GM12801 (cell line): Measurements from ENCODE around the gene DTNB.

Source experiments
- TF ChIP-seq, protein P1 (sequence below): IDR thresholded peaks from one replicate; pipeline ENCODE4 v1.5.1; 2011; ENCODE audit warnings: control low read depth; ENCODE audit not compliant: insufficient read length; ENCODE audit errors: extremely low read depth

DTNB gene

DNA sequence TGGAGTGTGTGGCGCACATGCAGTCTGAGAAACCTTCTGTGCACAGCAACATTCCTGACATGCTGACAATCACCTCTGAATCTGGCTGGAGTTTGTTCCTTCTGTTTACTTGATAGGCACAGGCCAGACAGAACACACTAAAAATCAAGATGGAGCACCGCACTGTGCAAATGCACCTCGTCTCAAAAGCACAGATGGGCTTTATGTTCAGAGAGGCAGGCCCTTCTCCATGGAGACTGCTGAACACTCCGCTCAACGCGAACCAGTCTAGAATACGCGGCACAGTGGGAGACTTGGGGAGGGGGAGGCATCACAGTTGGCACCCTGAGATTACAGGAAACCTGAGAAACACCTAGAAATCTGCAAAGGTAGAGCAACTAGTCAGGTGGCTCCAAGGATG, 273.2 kb downstream of the DTNB start:
- TF ChIP-seq, protein P1, sequence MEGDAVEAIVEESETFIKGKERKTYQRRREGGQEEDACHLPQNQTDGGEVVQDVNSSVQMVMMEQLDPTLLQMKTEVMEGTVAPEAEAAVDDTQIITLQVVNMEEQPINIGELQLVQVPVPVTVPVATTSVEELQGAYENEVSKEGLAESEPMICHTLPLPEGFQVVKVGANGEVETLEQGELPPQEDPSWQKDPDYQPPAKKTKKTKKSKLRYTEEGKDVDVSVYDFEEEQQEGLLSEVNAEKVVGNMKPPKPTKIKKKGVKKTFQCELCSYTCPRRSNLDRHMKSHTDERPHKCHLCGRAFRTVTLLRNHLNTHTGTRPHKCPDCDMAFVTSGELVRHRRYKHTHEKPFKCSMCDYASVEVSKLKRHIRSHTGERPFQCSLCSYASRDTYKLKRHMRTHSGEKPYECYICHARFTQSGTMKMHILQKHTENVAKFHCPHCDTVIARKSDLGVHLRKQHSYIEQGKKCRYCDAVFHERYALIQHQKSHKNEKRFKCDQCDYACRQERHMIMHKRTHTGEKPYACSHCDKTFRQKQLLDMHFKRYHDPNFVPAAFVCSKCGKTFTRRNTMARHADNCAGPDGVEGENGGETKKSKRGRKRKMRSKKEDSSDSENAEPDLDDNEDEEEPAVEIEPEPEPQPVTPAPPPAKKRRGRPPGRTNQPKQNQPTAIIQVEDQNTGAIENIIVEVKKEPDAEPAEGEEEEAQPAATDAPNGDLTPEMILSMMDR, result no peak

DNA sequence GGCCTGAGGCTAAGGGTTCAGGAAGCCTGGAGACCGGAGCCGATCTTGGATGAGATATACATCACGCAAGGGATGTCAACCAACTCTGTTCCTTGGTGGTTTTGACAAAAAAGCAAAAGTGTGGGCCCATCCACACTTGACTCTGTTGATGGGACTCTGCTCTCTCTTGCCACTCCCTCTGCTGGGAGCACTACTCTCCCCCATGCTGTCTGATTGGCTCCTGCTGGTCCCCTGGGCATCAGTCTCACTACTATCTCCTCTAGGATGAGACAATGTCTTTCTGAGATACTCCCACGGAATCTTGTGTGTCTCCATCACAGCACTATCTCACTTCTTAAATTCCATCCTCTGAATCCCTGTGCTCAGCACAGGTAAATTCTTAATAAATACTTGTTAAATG, 274.8 kb downstream of the DTNB start:
- TF ChIP-seq, protein P1, result no peak

DNA sequence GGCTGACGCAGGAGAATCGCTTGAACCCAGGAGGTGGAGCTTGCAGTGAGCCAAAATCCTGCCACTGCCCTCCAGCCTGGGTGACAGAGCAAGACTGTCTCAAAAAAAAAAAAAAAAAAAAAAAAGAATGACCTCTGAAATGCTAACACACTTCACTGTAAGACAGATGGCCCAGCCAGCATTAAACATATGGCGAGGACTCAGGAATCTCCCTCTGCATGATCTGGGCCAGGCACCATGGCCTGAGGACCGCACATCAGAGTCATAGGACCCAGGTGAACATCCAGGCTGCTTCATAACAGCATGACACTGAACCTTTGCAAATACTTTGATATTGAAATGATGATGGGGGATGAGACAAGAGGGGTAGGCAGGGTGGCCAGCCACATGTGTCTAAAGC, 275.6 kb downstream of the DTNB start:
- TF ChIP-seq, protein P1, result no peak

DNA sequence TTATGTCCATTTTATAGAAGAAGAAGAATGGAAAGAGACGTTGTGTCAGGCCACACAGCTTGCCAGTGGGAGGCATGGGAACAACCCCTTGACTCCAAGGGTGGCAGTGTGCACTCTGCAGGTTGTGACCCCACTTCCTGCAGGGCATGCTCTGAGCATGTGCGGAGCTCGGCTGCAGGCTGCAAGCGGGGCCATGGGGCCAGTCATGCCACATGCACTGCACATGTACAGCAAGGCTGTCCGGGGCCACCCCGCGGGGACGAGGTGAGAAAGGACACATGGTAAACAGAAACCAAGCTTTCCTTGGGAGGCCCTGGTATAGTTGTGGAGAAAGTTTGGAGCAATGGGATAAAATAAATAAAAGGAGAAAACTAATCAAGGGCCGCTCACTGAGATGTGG, 284.2 kb downstream of the DTNB start:
- TF ChIP-seq, protein P1, result no peak

DNA sequence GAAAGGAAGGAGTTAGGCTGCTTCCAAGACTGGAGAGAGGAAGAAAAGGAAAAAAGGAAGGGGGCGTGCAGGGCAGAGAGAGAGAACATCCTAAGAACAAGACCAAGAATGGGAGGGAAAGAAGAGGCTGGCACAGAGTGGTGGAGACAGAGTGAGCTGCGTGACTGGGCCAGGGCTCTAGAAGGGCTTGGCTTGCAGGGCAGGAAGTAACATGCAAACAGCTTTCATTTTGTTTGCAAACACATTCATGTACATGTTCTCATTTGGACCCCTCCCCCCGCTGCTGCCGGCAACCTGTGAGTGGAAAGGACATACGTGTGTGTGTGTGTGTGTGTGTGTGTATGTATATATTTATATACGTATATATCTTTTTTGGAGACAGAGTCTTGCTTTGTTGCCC, 284.9 kb downstream of the DTNB start:
- TF ChIP-seq, protein P1, result no peak

DNA sequence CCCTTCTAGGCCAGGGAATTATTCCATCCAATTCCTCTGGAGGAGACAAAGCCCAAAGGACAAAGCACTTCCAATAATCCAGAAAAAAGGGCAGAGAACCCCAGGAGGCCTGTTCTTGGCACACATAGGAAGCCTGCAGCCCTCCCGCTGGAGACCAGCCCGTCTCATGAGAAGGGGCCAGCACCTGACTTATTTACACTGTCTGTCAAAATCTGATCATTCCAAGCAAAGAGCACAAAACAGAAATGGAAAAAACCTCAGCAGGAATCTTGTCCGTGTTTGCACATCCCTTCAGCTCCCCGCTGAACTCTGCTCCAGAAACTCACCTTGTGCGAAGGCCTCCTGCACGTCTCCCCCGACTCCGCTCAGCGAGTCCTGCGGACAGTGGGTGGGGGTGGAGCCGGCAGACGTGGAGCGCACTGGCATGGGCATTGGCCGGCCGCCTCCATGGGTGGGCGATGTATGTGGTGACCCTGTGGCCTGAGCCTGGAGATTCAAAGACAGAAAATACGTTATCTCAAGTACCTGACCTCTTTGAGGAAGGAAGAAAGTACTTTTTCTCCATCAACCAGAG, 285.4 kb downstream of the DTNB start:
- TF ChIP-seq, protein P1, result no peak

DNA sequence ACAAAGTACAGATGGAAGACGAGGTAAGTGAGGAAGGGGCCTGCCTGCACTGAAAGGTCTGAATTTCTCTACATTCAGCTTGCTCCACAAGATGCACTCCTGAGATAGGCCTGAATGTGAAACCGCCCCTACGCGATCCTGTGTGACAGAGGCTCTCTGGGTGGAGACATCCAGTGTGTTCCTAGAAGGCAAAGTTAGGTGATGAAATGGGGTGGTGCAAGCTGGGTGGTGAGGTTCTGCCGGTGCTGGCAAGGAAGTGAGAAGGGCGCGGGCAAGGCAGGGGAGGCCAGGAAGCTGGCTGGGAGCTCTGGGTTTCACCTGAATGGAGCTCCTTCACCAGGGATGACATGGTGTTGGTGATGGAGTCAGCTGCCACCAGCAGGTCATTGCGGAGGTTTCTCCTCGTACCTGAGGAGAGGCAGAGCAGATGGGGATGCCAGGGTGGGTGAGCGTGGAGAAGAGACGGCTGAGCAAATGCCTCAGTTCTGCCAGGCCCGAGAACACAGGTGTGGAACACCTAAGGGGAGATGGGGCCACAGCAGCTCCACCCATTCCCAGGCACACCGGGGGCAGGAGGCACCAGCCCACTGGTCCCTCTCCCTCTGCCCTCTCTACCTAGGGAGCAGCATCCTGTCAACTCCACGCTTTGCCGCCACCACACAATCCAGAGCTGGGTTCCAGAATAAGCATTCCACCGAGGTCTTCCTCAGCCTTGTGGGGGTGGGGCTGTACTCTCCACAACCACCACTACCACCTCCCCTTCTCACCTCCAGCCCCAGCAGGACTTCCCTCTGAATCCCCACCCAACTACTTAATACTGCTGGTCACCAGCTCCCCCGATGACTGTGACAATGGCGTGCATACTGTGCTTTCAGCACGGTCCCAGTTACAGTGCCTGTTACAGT, 286.2 kb downstream of the DTNB start:
- TF ChIP-seq, protein P1, result no peak
